IMR-90 (cell line): ENCODE measurements around the gene PPM1D. TPM values are rescaled to one million over a fixed set of nuclear protein-coding genes. Genes with fewer than 3 reads are reported as not detected.

Experiments
- ATAC-seq: fragments of 200-7000 bp; cut with Tn5 transposase; 2 replicates; pipeline ENCODE4 v1.9.1; 2020; ENCODE audit warnings: low read depth, mild to moderate bottlenecking, moderate library complexity
- BruUV-seq: library from RNA; stranded (reverse); fragments of 400-500 nt; replicated peaks from 2 replicates; lab custom pipeline; 2021; lab: Mats Ljungman, UMichigan
- CTCF ChIA-PET: fragments of 300-600 bp; formaldehyde crosslinking; extraction: SDS; loops from one replicate; lab custom pipeline; 2021; ENCODE audit warnings: antibody characterized with exemption; lab: Yijun Ruan, JAX
- POLR2A ChIA-PET: fragments of 300-600 bp; sonication (Branson Sonifier 250); formaldehyde crosslinking; loops from one replicate; lab custom pipeline; 2022; ENCODE audit warnings: antibody characterized with exemption; ENCODE audit not compliant: unreplicated experiment; lab: Charles Lee
- DNase-seq: peaks from one replicate; pipeline ENCODE4 v3.0.0; 2013
- H2AFZ ChIP-seq: replicated peaks from 2 replicates; pipeline ENCODE3; 2013; ENCODE audit warnings: low read length, mild to moderate bottlenecking; ENCODE audit not compliant: poor library complexity
- H2AK5ac ChIP-seq: 2 replicates; pipeline ENCODE4 v1.6.1; 2013; ENCODE audit warnings: low read depth, low read length, inconsistent platforms
- H2AK9ac ChIP-seq: replicated peaks from 2 replicates; pipeline ENCODE3; 2013; ENCODE audit warnings: mild to moderate bottlenecking, low read depth, low read length, moderate library complexity; ENCODE audit not compliant: poor library complexity
- H2BK120ac ChIP-seq: 2 replicates; pipeline ENCODE4 v1.6.1; 2013; ENCODE audit warnings: low read depth, low read length, inconsistent platforms
- H2BK15ac ChIP-seq: 3 replicates; pipeline ENCODE4 v1.6.1; 2013; ENCODE audit warnings: low read depth, low read length, inconsistent platforms
- H2BK20ac ChIP-seq: 2 replicates; pipeline ENCODE4 v1.6.1; 2013; ENCODE audit warnings: low read depth, mild to moderate bottlenecking, inconsistent platforms, low read length, moderate library complexity
- H2BK5ac ChIP-seq: 2 replicates; pipeline ENCODE4 v1.6.1; 2013; ENCODE audit warnings: mild to moderate bottlenecking, low read depth, low read length, inconsistent platforms; ENCODE audit not compliant: poor library complexity, severe bottlenecking
- H3K14ac ChIP-seq: replicated peaks from 2 replicates; pipeline ENCODE4 v1.6.1; 2013; ENCODE audit warnings: low read depth, low read length, inconsistent platforms
- H3K18ac ChIP-seq: 2 replicates; pipeline ENCODE4 v1.6.1; 2013; ENCODE audit warnings: low read depth, low read length, control low read depth
- H3K23ac ChIP-seq: 2 replicates; pipeline ENCODE4 v1.6.1; 2013; ENCODE audit warnings: low read depth, low read length, inconsistent platforms
- H3K27ac ChIP-seq: 2 replicates; pipeline ENCODE4 v1.5.1; 2013; ENCODE audit warnings: mild to moderate bottlenecking, control low read depth, low read length; ENCODE audit not compliant: insufficient read depth
- H3K27me3 ChIP-seq: 2 replicates; pipeline ENCODE4 v1.6.1; 2013; ENCODE audit warnings: low read length; ENCODE audit not compliant: control insufficient read depth, insufficient read depth
- H3K36me3 ChIP-seq: 2 replicates; pipeline ENCODE4 v1.6.1; 2013; ENCODE audit warnings: low read length, mixed read lengths; ENCODE audit not compliant: control insufficient read depth, insufficient read depth
- H3K4ac ChIP-seq: 2 replicates; pipeline ENCODE4 v1.6.1; 2013; ENCODE audit warnings: low read depth, low read length, inconsistent platforms
- H3K4me1 ChIP-seq: 2 replicates; pipeline ENCODE4 v1.6.1; 2013; ENCODE audit warnings: low read length, mixed read lengths; ENCODE audit not compliant: control insufficient read depth, insufficient read depth
- H3K4me2 ChIP-seq: 2 replicates; pipeline ENCODE4 v1.6.1; 2013; ENCODE audit warnings: low read depth, mild to moderate bottlenecking, control low read depth, low read length, moderate library complexity
- H3K4me3 ChIP-seq: 2 replicates; pipeline ENCODE4 v1.5.1; 2013; ENCODE audit warnings: low read depth, mild to moderate bottlenecking, control low read depth, low read length, moderate library complexity; ENCODE audit not compliant: insufficient read depth
- H3K56ac ChIP-seq: 2 replicates; pipeline ENCODE4 v1.6.1; 2013; ENCODE audit warnings: low read length, inconsistent platforms; ENCODE audit not compliant: insufficient read depth; ENCODE audit errors: extremely low read depth
- H3K79me1 ChIP-seq, 2 experiments: 2 replicates each; pipeline ENCODE4 v1.6.1; 2013; ENCODE audit warnings: low read length in 2 of 2, inconsistent platforms in 1 of 2, low read depth in 1 of 2
- H3K9ac ChIP-seq: 2 replicates; pipeline ENCODE4 v1.6.1; 2013; ENCODE audit warnings: low read depth, low read length, control low read depth
- H3K9me1 ChIP-seq: 2 replicates; pipeline ENCODE4 v1.6.1; 2013; ENCODE audit warnings: low read length, inconsistent platforms; ENCODE audit not compliant: insufficient read depth
- H3K9me3 ChIP-seq: 2 replicates; pipeline ENCODE4 v1.6.1; 2013; ENCODE audit warnings: low read length; ENCODE audit not compliant: control insufficient read depth, insufficient read depth
- H4K20me1 ChIP-seq: 2 replicates; pipeline ENCODE4 v1.6.1; 2013; ENCODE audit warnings: low read length, inconsistent platforms; ENCODE audit not compliant: insufficient read depth
- H4K5ac ChIP-seq: 2 replicates; pipeline ENCODE4 v1.6.1; 2013; ENCODE audit warnings: mild to moderate bottlenecking, low read depth, low read length, control low read depth
- H4K8ac ChIP-seq, 2 experiments: 2 replicates each; pipeline ENCODE4 v1.6.1; 2013; ENCODE audit warnings: low read depth in 2 of 2, low read length in 2 of 2, control low read depth in 1 of 2, inconsistent platforms in 1 of 2
- H4K91ac ChIP-seq: 2 replicates; pipeline ENCODE4 v1.6.1; 2013; ENCODE audit warnings: low read depth, low read length, inconsistent platforms; ENCODE audit not compliant: insufficient read depth
- BHLHE40 ChIP-seq: fragments of 150-350 bp; IDR thresholded peaks from 2 replicates; pipeline ENCODE4 v1.6.1; 2016; ENCODE audit warnings: mild to moderate bottlenecking, low read depth, low read length
- CEBPB ChIP-seq: IDR thresholded peaks from 2 replicates; pipeline ENCODE4 v1.6.1; 2012; ENCODE audit warnings: low read depth, low read length, improper control_type of control experiment
- FOS ChIP-seq: fragments of 150-350 bp; IDR thresholded peaks from 2 replicates; pipeline ENCODE4 v1.6.1; 2016; ENCODE audit warnings: low read depth, low read length
- MAFK ChIP-seq: IDR thresholded peaks from 2 replicates; pipeline ENCODE4 v1.6.1; 2012; ENCODE audit warnings: low read depth, low read length, improper control_type of control experiment
- MAZ ChIP-seq: IDR thresholded peaks from 2 replicates; pipeline ENCODE4 v1.6.1; 2012; ENCODE audit warnings: low read depth, mild to moderate bottlenecking, low read length, improper control_type of control experiment, moderate library complexity, borderline replicate concordance
- MXI1 ChIP-seq: IDR thresholded peaks from 2 replicates; pipeline ENCODE4 v1.6.1; 2012; ENCODE audit warnings: low read depth, mild to moderate bottlenecking, low read length, moderate library complexity, borderline replicate concordance
- NFE2L2 ChIP-seq: fragments of 150-350 bp; IDR thresholded peaks from 2 replicates; pipeline ENCODE4 v1.6.1; 2016; ENCODE audit warnings: low read depth, mild to moderate bottlenecking, low read length
- SMC3 ChIP-seq: fragments of 150-350 bp; IDR thresholded peaks from 2 replicates; pipeline ENCODE4 v1.6.1; 2016; ENCODE audit warnings: low read depth, mild to moderate bottlenecking, antibody characterized with exemption, low read length, moderate library complexity
- WGBS, 2 experiments: methylation state at CpG; one replicate each; pipeline versions ENCODE4 v1.1.5 to v1.1.7; 2013; ENCODE audit warnings: missing lambda C conversion rate in 2 of 2; ENCODE audit not compliant: insufficient read length in 1 of 2; ENCODE audit errors: extremely low coverage in 2 of 2; 5-methylcytosine and 5-hydroxymethylcytosine counted together
- dilution Hi-C: fragments of 300-500 bp; cut with HindIII; formaldehyde crosslinking; loops from one replicate; pipeline ENCODE4 v1.14.3; 2018; ENCODE audit warnings: low sequenced_read_pairs; ENCODE audit not compliant: unreplicated experiment
- in situ Hi-C: fragments of 300-500 bp; cut with MboI; formaldehyde crosslinking; loops from 3 replicates; pipeline ENCODE4 v1.14.3; 2019; ENCODE audit warnings: low sequenced_read_pairs, inconsistent platforms, mixed read lengths
- intact Hi-C: fragments of 100-400 bp; cut with micrococcal nuclease; formaldehyde crosslinking; loops from 2 replicates; pipeline ENCODE4 v1.10.0; 2022
- polyA plus RNA-seq, 3 experiments: library from polyadenylated mRNA; depleted of rRNA; stranded (reverse); fragments of >200 nt; gene quantifications; 2 replicates each; pipeline ENCODE4 v1.2.3, GENCODE V29; 2012; ENCODE audit warnings: low replicate concordance in 1 of 3
- total RNA-seq: library from RNA; depleted of rRNA; stranded (reverse); fragments of >200 nt; gene quantifications from 2 replicates; pipeline ENCODE4 v1.2.3, GENCODE V29; 2012
- TF ChIP-seq, protein P1 (sequence below): fragments of 150-350 bp; IDR thresholded peaks from 2 replicates; pipeline ENCODE4 v1.6.1; 2017; ENCODE audit warnings: mild to moderate bottlenecking, antibody characterized with exemption, low read length, low read depth
- TF ChIP-seq, protein P2 (sequence below): fragments of 150-350 bp; IDR thresholded peaks from 2 replicates; pipeline ENCODE4 v1.6.1; 2016; ENCODE audit warnings: low read depth, mild to moderate bottlenecking, low read length, moderate library complexity, borderline replicate concordance

The PPM1D gene
- total and polyA plus RNA-seq, 2 of the 4 experiments (the other 2 are of a cell fraction), result 5.5 to 16.1 TPM

DNA sequence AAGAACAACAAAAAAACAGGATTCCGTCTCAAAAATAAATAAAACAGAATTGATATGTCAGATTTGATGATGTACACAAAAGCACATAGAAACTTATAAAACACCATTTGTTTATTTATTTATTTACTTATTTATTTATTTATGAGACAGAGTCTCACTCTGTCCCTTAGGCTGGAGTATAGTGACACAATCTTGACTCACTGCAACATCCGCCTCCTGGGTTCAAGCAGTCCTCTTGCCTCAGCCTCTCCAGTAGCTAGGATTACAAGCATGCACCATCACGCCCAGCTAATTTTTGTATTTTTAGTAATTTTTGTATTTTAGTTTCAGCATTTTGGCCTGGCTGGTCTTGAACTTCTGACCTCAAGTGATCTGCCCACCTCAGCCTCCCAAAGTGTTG, 99.1 kb downstream of the PPM1D start:
- in situ Hi-C loops, result no loop called here

More for the DNA sequence above, 99.1 kb downstream of the PPM1D start:
- H3K56ac ChIP-seq, result no peak overlapping the region
- H3K9me3 ChIP-seq, result no peaks in the 10 kb centered on the region
- dilution Hi-C loops, result no loop called here
- no peak overlapping the region for H2AFZ ChIP-seq
- H3K4me2 ChIP-seq, result no peak overlapping the region
- H3K4ac ChIP-seq, result no peak overlapping the region
- H2AK9ac ChIP-seq, result no peak overlapping the region
- no TSS peak for BruUV-seq
- no peak overlapping the region for H2BK20ac ChIP-seq
- no peak overlapping the region for H4K5ac ChIP-seq
- ATAC-seq (no peak), DNase-seq (no peak)
- intact Hi-C loops, result no loop called here
- no CpG with 5 or more reads among the region's 3 CpGs for whole genome bisulfite sequencing, 2 experiments
- no peak overlapping the region for H4K91ac ChIP-seq
- no peak overlapping the region for H3K27ac ChIP-seq
- H2BK5ac ChIP-seq, result no peak overlapping the region
- peaks cover 2% of the 10 kb centered on the region; the same call in 1 of the 2 replicates for H3K36me3 ChIP-seq
- no peak overlapping the region for H3K4me3 ChIP-seq
- no peaks in the 10 kb centered on the region for H3K27me3 ChIP-seq
- no peak for TF ChIP-seq CEBPB
- TF ChIP-seq BHLHE40, result no peak
- TF ChIP-seq FOS, result no peak
- TF ChIP-seq, protein P1, sequence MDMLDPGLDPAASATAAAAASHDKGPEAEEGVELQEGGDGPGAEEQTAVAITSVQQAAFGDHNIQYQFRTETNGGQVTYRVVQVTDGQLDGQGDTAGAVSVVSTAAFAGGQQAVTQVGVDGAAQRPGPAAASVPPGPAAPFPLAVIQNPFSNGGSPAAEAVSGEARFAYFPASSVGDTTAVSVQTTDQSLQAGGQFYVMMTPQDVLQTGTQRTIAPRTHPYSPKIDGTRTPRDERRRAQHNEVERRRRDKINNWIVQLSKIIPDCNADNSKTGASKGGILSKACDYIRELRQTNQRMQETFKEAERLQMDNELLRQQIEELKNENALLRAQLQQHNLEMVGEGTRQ, result no peak
- TF ChIP-seq, protein P2, sequence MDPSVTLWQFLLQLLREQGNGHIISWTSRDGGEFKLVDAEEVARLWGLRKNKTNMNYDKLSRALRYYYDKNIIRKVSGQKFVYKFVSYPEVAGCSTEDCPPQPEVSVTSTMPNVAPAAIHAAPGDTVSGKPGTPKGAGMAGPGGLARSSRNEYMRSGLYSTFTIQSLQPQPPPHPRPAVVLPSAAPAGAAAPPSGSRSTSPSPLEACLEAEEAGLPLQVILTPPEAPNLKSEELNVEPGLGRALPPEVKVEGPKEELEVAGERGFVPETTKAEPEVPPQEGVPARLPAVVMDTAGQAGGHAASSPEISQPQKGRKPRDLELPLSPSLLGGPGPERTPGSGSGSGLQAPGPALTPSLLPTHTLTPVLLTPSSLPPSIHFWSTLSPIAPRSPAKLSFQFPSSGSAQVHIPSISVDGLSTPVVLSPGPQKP, result no peak
- TF ChIP-seq MAZ, result no peak
- TF ChIP-seq MXI1, result no peak
- no peak for TF ChIP-seq NFE2L2
- TF ChIP-seq MAFK, result no peak
- TF ChIP-seq SMC3, result no peak
- H4K8ac ChIP-seq, result no peak overlapping the region
- no peaks in the 10 kb centered on the region for H3K79me1 ChIP-seq
- H3K4me1 ChIP-seq, result no peaks in the 10 kb centered on the region
- no peak overlapping the region for H3K9ac ChIP-seq
- H4K20me1 ChIP-seq, result no peaks in the 10 kb centered on the region
- CTCF ChIA-PET, result no interaction called here
- no peak overlapping the region for H2BK15ac ChIP-seq
- no peak overlapping the region for H2BK120ac ChIP-seq
- no peak overlapping the region for H3K14ac ChIP-seq
- no peak overlapping the region for H2AK5ac ChIP-seq
- no peaks in the 10 kb centered on the region for H3K9me1 ChIP-seq
- no peak overlapping the region for H3K18ac ChIP-seq
- POLR2A ChIA-PET, result no interaction called here
- H3K23ac ChIP-seq, result no peak overlapping the region
